Lower leg skin (tissue), 3 donors: ENCODE results near the gene MID1.

Experiments used
- POLR2A ChIP-seq, 2 donors: fragments of 450-650 bp; IDR thresholded peaks; one replicate each; pipeline ENCODE4 v1.6.1; 2016 to 2017; ENCODE audit warnings: antibody characterized with exemption in 2 of 2, mild to moderate bottlenecking in 1 of 2, moderate library complexity in 1 of 2
- TF ChIP-seq, protein P1 (sequence below), 3 donors: fragments of 450-650 bp; IDR thresholded peaks; one replicate each; pipeline ENCODE4 v1.5.1; 2016; ENCODE audit warnings: antibody characterized with exemption in 3 of 3, mild to moderate bottlenecking in 3 of 3, moderate library complexity in 2 of 3

DNA sequence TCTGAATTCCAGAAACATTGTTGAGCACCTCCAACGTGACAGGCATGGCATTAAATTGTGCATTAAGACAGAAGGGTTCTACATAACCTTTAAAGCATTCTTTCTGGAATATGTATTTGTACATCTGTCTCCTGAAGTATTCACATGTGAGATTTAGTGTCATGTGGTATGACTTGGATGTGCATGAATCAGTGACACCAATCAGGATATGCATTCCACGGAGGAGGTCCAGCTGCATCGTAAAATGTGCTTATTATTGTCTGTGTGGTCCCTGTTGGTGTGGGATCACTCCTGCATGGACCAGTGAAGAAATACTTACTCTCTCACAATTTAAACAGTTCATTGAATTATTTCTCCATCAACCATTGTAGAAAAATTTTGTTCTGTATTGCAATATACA, 149.0 kb downstream of the MID1 start:
- TF ChIP-seq, protein P1, sequence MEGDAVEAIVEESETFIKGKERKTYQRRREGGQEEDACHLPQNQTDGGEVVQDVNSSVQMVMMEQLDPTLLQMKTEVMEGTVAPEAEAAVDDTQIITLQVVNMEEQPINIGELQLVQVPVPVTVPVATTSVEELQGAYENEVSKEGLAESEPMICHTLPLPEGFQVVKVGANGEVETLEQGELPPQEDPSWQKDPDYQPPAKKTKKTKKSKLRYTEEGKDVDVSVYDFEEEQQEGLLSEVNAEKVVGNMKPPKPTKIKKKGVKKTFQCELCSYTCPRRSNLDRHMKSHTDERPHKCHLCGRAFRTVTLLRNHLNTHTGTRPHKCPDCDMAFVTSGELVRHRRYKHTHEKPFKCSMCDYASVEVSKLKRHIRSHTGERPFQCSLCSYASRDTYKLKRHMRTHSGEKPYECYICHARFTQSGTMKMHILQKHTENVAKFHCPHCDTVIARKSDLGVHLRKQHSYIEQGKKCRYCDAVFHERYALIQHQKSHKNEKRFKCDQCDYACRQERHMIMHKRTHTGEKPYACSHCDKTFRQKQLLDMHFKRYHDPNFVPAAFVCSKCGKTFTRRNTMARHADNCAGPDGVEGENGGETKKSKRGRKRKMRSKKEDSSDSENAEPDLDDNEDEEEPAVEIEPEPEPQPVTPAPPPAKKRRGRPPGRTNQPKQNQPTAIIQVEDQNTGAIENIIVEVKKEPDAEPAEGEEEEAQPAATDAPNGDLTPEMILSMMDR (IDR thresholded peaks at IDR 0.05): no peak
- no peak for TF ChIP-seq POLR2A (IDR thresholded peaks at IDR 0.05)
